ENCODE data around the gene TM6SF1.
"Not testable (repeated sequence)": the region's sequence is repeated elsewhere in the genome, so short reads cannot be mapped to it uniquely, and the experiment has no call there.

Gene TM6SF1

GRCh38 chr15:83106994-83107840, at the start of gene TM6SF1:
Gene TM6SF1, plus strand, starts transcription at chr15:83107645. Its CDS starts 36 bp downstream, at chr15:83107681.
- no peak for DNase-seq

- DNase-seq, result no peak
These were observed 49.6 kb upstream of the TM6SF1 start for GRCh38 chr15:83057696-83058376.

- peak; percentile 1 for DNase-seq
These were observed 45.8 kb upstream of the TM6SF1 start for GRCh38 chr15:83061680-83062079.

GRCh38 chr15:83062768-83063180, 44.7 kb upstream of the TM6SF1 start:
- no peak for DNase-seq

- no peak for DNase-seq
These were observed 43.9 kb upstream of the TM6SF1 start for GRCh38 chr15:83063551-83063950.

- DNase-seq, result no peak
These were observed 42.6 kb upstream of the TM6SF1 start for GRCh38 chr15:83064859-83065258.

GRCh38 chr15:83065431-83065830, 42.0 kb upstream of the TM6SF1 start:
- DNase-seq, result no peak

GRCh38 chr15:83066034-83066733, 41.3 kb upstream of the TM6SF1 start:
- DNase-seq, result no peak

- DNase-seq, result peak; percentile 55
These were observed 40.5 kb upstream of the TM6SF1 start, which contains the start of gene BTBD1 for GRCh38 chr15:83066734-83067637. Gene BTBD1, minus strand, starts transcription at chr15:83067252. Its CDS starts 101 bp downstream, at chr15:83067151.

GRCh38 chr15:83067638-83067962, 39.8 kb upstream of the TM6SF1 start:
- no peak for DNase-seq

GRCh38 chr15:83068054-83068453, 39.4 kb upstream of the TM6SF1 start:
- DNase-seq, result no peak

GRCh38 chr15:83069211-83069642, 38.2 kb upstream of the TM6SF1 start:
- DNase-seq, result not testable (repeated sequence)

- no peak for DNase-seq
These were observed 29.8 kb upstream of the TM6SF1 start for GRCh38 chr15:83077491-83078230.

- DNase-seq, result no peak
These were observed 28.7 kb upstream of the TM6SF1 start for GRCh38 chr15:83078712-83079111.

GRCh38 chr15:83081256-83082014, 26.0 kb upstream of the TM6SF1 start:
- DNase-seq, result no peak

GRCh38 chr15:83082730-83083386, 24.6 kb upstream of the TM6SF1 start:
- DNase-seq, result no peak

GRCh38 chr15:83085461-83085860, 22.0 kb upstream of the TM6SF1 start:
- not testable (repeated sequence) for DNase-seq

- not testable (repeated sequence) for DNase-seq
These were observed 21.4 kb upstream of the TM6SF1 start for GRCh38 chr15:83085864-83086552.

- DNase-seq, result no peak
These were observed 19.9 kb upstream of the TM6SF1 start for GRCh38 chr15:83087576-83087975.

GRCh38 chr15:83088876-83089275, 18.6 kb upstream of the TM6SF1 start:
- DNase-seq, result no peak
